Left lobe of liver (tissue), 2 donors: Measurements from ENCODE around the gene SKIC8. TPM values are rescaled to one million over a fixed set of nuclear protein-coding genes. Genes with fewer than 3 reads are reported as not detected.

Experiments
- ATAC-seq: fragments of 200-7000 bp; cut with Tn5 transposase; one replicate; pipeline ENCODE4 v1.9.1; 2020; ENCODE audit warnings: mild to moderate bottlenecking, moderate library complexity
- DNase-seq: peaks from one replicate; pipeline ENCODE4 v3.0.0-alpha.2; 2020; ENCODE audit warnings: low spot score
- total RNA-seq: library from RNA; stranded (reverse); gene quantifications from one replicate; pipeline ENCODE4 v1.2.1, GENCODE V29; 2021
- donor health status: DM: no; HTN: no; CAD: no; lungs with moderate emphysema.
- donor health status: DM: no; HTN: yes; CAD: no.

Gene SKIC8
- 22.1 TPM for total RNA-seq

- DNase-seq, result peak; percentile 94
- peak; percentile 99 for ATAC-seq
Measured at GRCh38 chr15:78299101-78299930, at the start of gene SKIC8. Gene SKIC8, minus strand, starts transcription at chr15:78299609. Its CDS starts 3,923 bp downstream, at chr15:78295686.

- ATAC-seq (no peak), DNase-seq (no peak)
Measured at GRCh38 chr15:78347586-78348543, 48.5 kb upstream of the SKIC8 start.

GRCh38 chr15:78345396-78346125, 46.2 kb upstream of the SKIC8 start:
- ATAC-seq (no peak), DNase-seq (no peak)

GRCh38 chr15:78343276-78344060, 44.1 kb upstream of the SKIC8 start:
- ATAC-seq (no peak), DNase-seq (no peak)

- ATAC-seq (no peak), DNase-seq (no peak)
Measured at GRCh38 chr15:78342021-78342420, 42.6 kb upstream of the SKIC8 start.

- peak; percentile 20 for ATAC-seq
- DNase-seq, result no peak
Measured at GRCh38 chr15:78341057-78341987, 41.9 kb upstream of the SKIC8 start.

GRCh38 chr15:78340231-78341056, 41.0 kb upstream of the SKIC8 start, which contains the start of gene CRABP1:
Gene CRABP1, plus strand, starts transcription at chr15:78340353. Its CDS starts 76 bp downstream, at chr15:78340429.
- ATAC-seq (no peak), DNase-seq (no peak)

GRCh38 chr15:78339559-78339958, 40.1 kb upstream of the SKIC8 start:
- no peak for ATAC-seq
- no peak for DNase-seq

GRCh38 chr15:78338781-78339180, 39.4 kb upstream of the SKIC8 start:
- no peak for DNase-seq

GRCh38 chr15:78335985-78336384, 36.6 kb upstream of the SKIC8 start:
- ATAC-seq (no peak), DNase-seq (no peak)

More at GRCh38 chr15:78338781-78339180, 39.4 kb upstream of the SKIC8 start:
- ATAC-seq, result no peak

GRCh38 chr15:78334845-78335244, 35.4 kb upstream of the SKIC8 start:
- DNase-seq (no peak), ATAC-seq (no peak)

- no peak for DNase-seq
- ATAC-seq, result no peak
Measured at GRCh38 chr15:78329625-78330024, 30.2 kb upstream of the SKIC8 start.

GRCh38 chr15:78327466-78327865, 28.1 kb upstream of the SKIC8 start:
- ATAC-seq (peak; percentile 80), DNase-seq (no peak)

- no peak for ATAC-seq
- no peak for DNase-seq
Measured at GRCh38 chr15:78325092-78325843, 25.9 kb upstream of the SKIC8 start.

GRCh38 chr15:78324144-78324543, 24.7 kb upstream of the SKIC8 start:
- no peak for DNase-seq
- ATAC-seq, result no peak

GRCh38 chr15:78323693-78324092, 24.3 kb upstream of the SKIC8 start:
- DNase-seq, result no peak
- no peak for ATAC-seq
